BLaER1 (cell line): ENCODE results near the gene GRAMD4.

Source experiments
- H3K27ac ChIP-seq: shearing (Covaris generic); formaldehyde crosslinking; 2 replicates; pipeline ENCODE4 v1.8.1; 2022
- H3K27me3 ChIP-seq: shearing (Covaris generic); formaldehyde crosslinking; 2 replicates; pipeline ENCODE4 v1.8.1; 2022
- H3K36me3 ChIP-seq: shearing (Covaris generic); formaldehyde crosslinking; 2 replicates; pipeline ENCODE4 v1.8.1; 2022
- H3K4me1 ChIP-seq: shearing (Covaris generic); formaldehyde crosslinking; 2 replicates; pipeline ENCODE4 v1.8.1; 2022
- H3K4me2 ChIP-seq: shearing (Covaris generic); formaldehyde crosslinking; 2 replicates; pipeline ENCODE4 v1.8.1; 2022
- H3K4me3 ChIP-seq: shearing (Covaris generic); formaldehyde crosslinking; 2 replicates; pipeline ENCODE4 v1.8.1; 2022
- H3K9ac ChIP-seq: shearing (Covaris generic); formaldehyde crosslinking; 2 replicates; pipeline ENCODE4 v1.8.1; 2022
- H3K9me3 ChIP-seq: shearing (Covaris generic); formaldehyde crosslinking; 2 replicates; pipeline ENCODE4 v1.8.1; 2022
- H4K20me1 ChIP-seq: shearing (Covaris generic); formaldehyde crosslinking; 2 replicates; pipeline ENCODE4 v1.8.1; 2022
- Cebpa-rat ChIP-seq: shearing (Covaris generic); IDR thresholded peaks from 2 replicates; pipeline ENCODE4 v1.8.1; 2022

Gene GRAMD4

GRCh38 chr22:46679706-46680269 lies 59.6 kb downstream of the GRAMD4 start:
- no peak overlapping the region for H3K27ac ChIP-seq
- peaks cover 42% of the 10 kb centered on the region for H3K36me3 ChIP-seq
- peak overlapping the region; percentile 98 for H3K4me2 ChIP-seq
- no peak overlapping the region for H3K4me3 ChIP-seq
- peaks cover 95% of the 10 kb centered on the region for H3K4me1 ChIP-seq
- TF ChIP-seq Cebpa-rat = no peak
- H4K20me1 ChIP-seq = peaks cover 96% of the 10 kb centered on the region
- H3K9me3 ChIP-seq = no peaks in the 10 kb centered on the region
- H3K27me3 ChIP-seq = no peaks in the 10 kb centered on the region
- no peak overlapping the region for H3K9ac ChIP-seq

GRCh38 chr22:46681010-46681409 lies 60.8 kb downstream of the GRAMD4 start:
- no peaks in the 10 kb centered on the region for H3K9me3 ChIP-seq
- H3K4me2 ChIP-seq = peak overlapping the region; percentile 22; the same call in 1 of the 2 replicates
- TF ChIP-seq Cebpa-rat = no peak
- H4K20me1 ChIP-seq = peaks cover 96% of the 10 kb centered on the region
- peaks cover 37% of the 10 kb centered on the region for H3K36me3 ChIP-seq
- H3K4me1 ChIP-seq = peaks cover 95% of the 10 kb centered on the region
- no peaks in the 10 kb centered on the region for H3K27me3 ChIP-seq
- H3K27ac ChIP-seq = no peak overlapping the region
- no peak overlapping the region for H3K4me3 ChIP-seq
- H3K9ac ChIP-seq = no peak overlapping the region

- peaks cover 95% of the 10 kb centered on the region for H3K4me1 ChIP-seq
- H3K4me2 ChIP-seq = peak overlapping the region; percentile 39
- H3K9ac ChIP-seq = no peak overlapping the region
- no peaks in the 10 kb centered on the region for H3K27me3 ChIP-seq
- no peak overlapping the region for H3K27ac ChIP-seq
- TF ChIP-seq Cebpa-rat = no peak
- H4K20me1 ChIP-seq = peaks cover 95% of the 10 kb centered on the region
- no peak overlapping the region for H3K4me3 ChIP-seq
- peaks cover 34% of the 10 kb centered on the region for H3K36me3 ChIP-seq
- H3K9me3 ChIP-seq = no peaks in the 10 kb centered on the region
These were observed 62.0 kb downstream of the GRAMD4 start for GRCh38 chr22:46682011-46682731.

GRCh38 chr22:46684706-46685105 lies 64.5 kb downstream of the GRAMD4 start:
- H3K9ac ChIP-seq = no peak overlapping the region
- no peak for TF ChIP-seq Cebpa-rat
- H3K4me1 ChIP-seq = peaks cover 95% of the 10 kb centered on the region
- peak overlapping the region; percentile 87 for H3K4me2 ChIP-seq
- H3K4me3 ChIP-seq = peak overlapping the region; percentile 12; the same call in 1 of the 2 replicates
- H3K27ac ChIP-seq = peak overlapping the region; percentile 68; the same call in 1 of the 2 replicates
- H4K20me1 ChIP-seq = peaks cover 95% of the 10 kb centered on the region
- H3K9me3 ChIP-seq = no peaks in the 10 kb centered on the region
- H3K36me3 ChIP-seq = peaks cover 51% of the 10 kb centered on the region
- no peaks in the 10 kb centered on the region for H3K27me3 ChIP-seq

GRCh38 chr22:46686221-46687047 lies 66.2 kb downstream of the GRAMD4 start:
- H3K4me2 ChIP-seq = peak overlapping the region; percentile 87
- peak overlapping the region; percentile 12 for H3K4me3 ChIP-seq
- H3K4me1 ChIP-seq = peaks cover 100% of the 10 kb centered on the region
- H3K9me3 ChIP-seq = no peaks in the 10 kb centered on the region
- H3K36me3 ChIP-seq = peaks cover 65% of the 10 kb centered on the region
- no peaks in the 10 kb centered on the region for H3K27me3 ChIP-seq
- H3K9ac ChIP-seq = peak overlapping the region; percentile 52; the same call in 1 of the 2 replicates
- H4K20me1 ChIP-seq = peaks cover 99% of the 10 kb centered on the region
- peak overlapping the region; percentile 68 for H3K27ac ChIP-seq
- TF ChIP-seq Cebpa-rat = no peak

GRCh38 chr22:46687048-46687444 lies 66.9 kb downstream of the GRAMD4 start:
- no peaks in the 10 kb centered on the region for H3K9me3 ChIP-seq
- TF ChIP-seq Cebpa-rat = no peak
- H3K9ac ChIP-seq = no peak overlapping the region
- H3K27me3 ChIP-seq = no peaks in the 10 kb centered on the region
- H3K27ac ChIP-seq = peak overlapping the region; percentile 68
- H3K4me2 ChIP-seq = peak overlapping the region; percentile 87
- H3K4me3 ChIP-seq = no peak overlapping the region
- peaks cover 100% of the 10 kb centered on the region for H3K4me1 ChIP-seq
- H3K36me3 ChIP-seq = peaks cover 67% of the 10 kb centered on the region
- peaks cover 99% of the 10 kb centered on the region for H4K20me1 ChIP-seq

- Histone ChIP-seq H3K4me2 (peak overlapping the region; percentile 87), H3K27me3 (no peaks in the 10 kb centered on the region), H3K4me1 (peaks cover 100% of the 10 kb centered on the region), H3K27ac (peak overlapping the region; percentile 68), H3K36me3 (peaks cover 67% of the 10 kb centered on the region), H3K9ac (no peak overlapping the region), H4K20me1 (peaks cover 99% of the 10 kb centered on the region), H3K9me3 (no peaks in the 10 kb centered on the region), H3K4me3 (no peak overlapping the region)
- TF ChIP-seq Cebpa-rat = no peak
These were observed 67.3 kb downstream of the GRAMD4 start for GRCh38 chr22:46687460-46687859.

- 0 out of 2 replicates have a peak overlapping the region, but pooled peaks have one; percentile 18 for H3K9ac ChIP-seq
- H3K27me3 ChIP-seq = no peaks in the 10 kb centered on the region
- H3K36me3 ChIP-seq = peaks cover 79% of the 10 kb centered on the region
- peak overlapping the region; percentile 87 for H3K4me2 ChIP-seq
- H3K4me3 ChIP-seq = no peak overlapping the region
- no peak for TF ChIP-seq Cebpa-rat
- H4K20me1 ChIP-seq = peaks cover 99% of the 10 kb centered on the region
- peaks cover 85% of the 10 kb centered on the region for H3K4me1 ChIP-seq
- peak overlapping the region; percentile 36; the same call in 1 of the 2 replicates for H3K27ac ChIP-seq
- H3K9me3 ChIP-seq = no peaks in the 10 kb centered on the region
These were observed 68.8 kb downstream of the GRAMD4 start for GRCh38 chr22:46688949-46689348.

GRCh38 chr22:46690146-46690545 lies 70.0 kb downstream of the GRAMD4 start:
- H3K9ac ChIP-seq = no peak overlapping the region
- H3K27me3 ChIP-seq = no peaks in the 10 kb centered on the region
- H4K20me1 ChIP-seq = peaks cover 99% of the 10 kb centered on the region
- H3K4me3 ChIP-seq = no peak overlapping the region
- no peak for TF ChIP-seq Cebpa-rat
- H3K4me1 ChIP-seq = peaks cover 73% of the 10 kb centered on the region
- peak overlapping the region; percentile 87 for H3K4me2 ChIP-seq
- H3K36me3 ChIP-seq = peaks cover 91% of the 10 kb centered on the region
- no peak overlapping the region for H3K27ac ChIP-seq
- no peaks in the 10 kb centered on the region for H3K9me3 ChIP-seq
